ENCODE data around the gene FMNL2. TPM values are rescaled to one million over a fixed set of nuclear protein-coding genes. Genes with fewer than 3 reads are reported as not detected.
A peak's percentile ranks its signal among the peaks of the same experiment; 100 is the strongest.

Gene FMNL2
- total RNA-seq, 1 experiment from 2014 or later, result 50.8 TPM

DNA sequence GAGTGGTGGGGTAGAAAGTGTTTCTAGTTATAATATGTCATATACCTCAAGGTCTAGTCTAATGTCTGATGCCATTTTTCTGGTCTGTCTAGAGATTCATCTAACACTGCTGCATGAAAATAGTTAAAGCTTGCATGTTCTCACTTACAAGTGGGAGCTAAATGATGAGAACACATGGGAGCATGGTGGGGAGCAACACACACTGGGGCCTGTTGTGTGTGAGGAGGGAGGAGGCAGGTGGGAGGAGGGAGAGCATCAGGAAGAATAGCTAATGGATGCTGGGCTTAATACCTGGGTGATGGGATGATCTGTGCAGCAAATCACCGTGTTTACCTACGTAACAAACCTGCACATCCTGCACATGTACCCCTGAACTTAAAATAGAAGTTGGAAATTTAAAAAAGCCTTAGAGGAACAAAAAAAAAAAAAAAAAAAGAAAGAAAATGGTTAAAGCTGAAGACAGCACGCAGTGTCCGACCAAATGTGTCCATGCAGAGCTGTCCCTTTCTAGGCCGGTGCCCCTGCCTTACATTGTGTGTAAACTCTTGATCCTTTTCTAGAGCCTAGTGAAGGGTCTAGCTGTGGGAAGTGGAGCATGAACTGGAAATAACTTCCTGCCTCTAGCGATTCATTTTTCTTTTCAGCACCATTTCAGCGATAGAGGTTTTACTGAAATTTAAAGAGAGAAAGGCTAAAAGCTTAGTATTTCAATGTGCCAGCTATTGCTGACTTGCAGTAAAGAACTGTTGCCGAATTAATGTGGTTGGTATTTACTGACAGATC lies 94.0 kb downstream of the FMNL2 start:
- DNase-seq (ENCODE audit: low read depth, low spot score), result no peak
- in situ Hi-C loops (cut with HindIII; ENCODE audit: low pct_unique_long_range_greater_than_20kb, low sequenced_read_pairs), result no loop called here

DNA sequence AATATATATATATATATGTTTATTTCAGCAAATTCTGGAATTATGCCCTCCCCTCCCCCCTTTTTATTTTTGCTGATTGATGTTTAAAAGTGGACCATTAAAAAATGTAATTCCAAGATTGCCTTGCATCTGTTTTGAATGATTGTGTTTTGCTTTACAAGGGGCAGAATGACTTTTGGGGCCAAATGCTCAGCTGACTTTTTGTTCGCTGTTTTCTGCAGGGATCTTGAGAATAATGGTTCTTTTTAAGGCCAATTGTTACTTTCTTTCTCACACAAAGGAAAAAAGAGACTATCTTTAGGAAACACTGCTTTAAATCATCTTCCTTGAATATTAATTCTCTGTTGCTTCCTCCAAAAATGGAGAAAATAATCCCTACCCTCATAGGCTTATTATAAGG lies 95.9 kb downstream of the FMNL2 start:
- in situ Hi-C loops (cut with HindIII; ENCODE audit: low pct_unique_long_range_greater_than_20kb, low sequenced_read_pairs), result no loop called here
- DNase-seq (ENCODE audit: low read depth, low spot score), result no peak

GRCh38 chr2:152431370-152432098 lies 96.6 kb downstream of the FMNL2 start:
- no peak for DNase-seq (ENCODE audit: low read depth, low spot score)
- in situ Hi-C loops (cut with HindIII; ENCODE audit: low pct_unique_long_range_greater_than_20kb, low sequenced_read_pairs), result no loop called here

DNA sequence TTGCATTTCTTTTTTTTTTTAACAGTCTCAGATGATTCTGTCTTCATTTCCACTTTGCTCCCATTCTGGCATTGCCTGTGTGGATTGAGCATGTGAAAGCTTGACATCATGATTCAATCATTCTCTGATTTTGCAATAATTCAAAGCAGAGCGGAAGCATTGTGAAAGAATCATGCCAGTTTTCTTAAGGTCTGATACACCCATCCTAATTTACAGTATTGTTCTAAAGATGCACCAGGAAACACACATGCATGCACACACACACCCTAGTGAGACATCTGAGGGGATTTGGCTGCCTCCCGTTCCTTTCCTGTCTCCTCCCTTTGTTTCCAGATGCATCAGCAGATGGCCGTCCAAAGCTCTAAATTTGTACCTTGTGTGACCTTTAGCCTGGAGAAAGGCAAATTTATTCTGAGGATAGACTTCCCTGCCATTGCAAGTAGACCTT lies 97.3 kb downstream of the FMNL2 start:
- peak; percentile 29 for DNase-seq (ENCODE audit: low read depth, low spot score)
- in situ Hi-C loops (cut with HindIII; ENCODE audit: low pct_unique_long_range_greater_than_20kb, low sequenced_read_pairs), result no loop called here

- in situ Hi-C loops (cut with HindIII; ENCODE audit: low pct_unique_long_range_greater_than_20kb, low sequenced_read_pairs), result no loop called here
- DNase-seq (ENCODE audit: low read depth, low spot score), result no peak
Observed at GRCh38 chr2:152432765-152433164, 97.8 kb downstream of the FMNL2 start.

DNA sequence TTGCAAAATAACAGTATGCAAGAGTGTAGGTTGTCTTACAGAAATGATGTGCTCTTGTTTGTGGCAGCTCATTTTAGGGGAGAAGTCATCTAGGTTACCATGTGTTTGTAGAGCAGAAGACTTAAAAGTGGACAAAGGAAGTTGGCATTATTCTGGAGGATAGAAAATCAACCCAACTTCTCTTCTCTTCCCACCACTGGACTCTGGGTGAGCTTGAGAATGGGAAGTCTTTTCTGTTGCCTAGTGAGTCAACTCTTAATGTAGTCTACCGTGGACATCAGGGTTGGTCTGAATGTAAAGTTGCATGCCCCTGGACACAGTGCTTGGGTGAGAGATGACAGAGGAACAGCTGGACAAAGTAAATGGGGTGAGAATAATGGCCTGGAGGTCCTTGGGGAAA lies 98.3 kb downstream of the FMNL2 start:
- DNase-seq (ENCODE audit: low read depth, low spot score), result no peak
- in situ Hi-C loops (cut with HindIII; ENCODE audit: low pct_unique_long_range_greater_than_20kb, low sequenced_read_pairs), result no loop called here

DNA sequence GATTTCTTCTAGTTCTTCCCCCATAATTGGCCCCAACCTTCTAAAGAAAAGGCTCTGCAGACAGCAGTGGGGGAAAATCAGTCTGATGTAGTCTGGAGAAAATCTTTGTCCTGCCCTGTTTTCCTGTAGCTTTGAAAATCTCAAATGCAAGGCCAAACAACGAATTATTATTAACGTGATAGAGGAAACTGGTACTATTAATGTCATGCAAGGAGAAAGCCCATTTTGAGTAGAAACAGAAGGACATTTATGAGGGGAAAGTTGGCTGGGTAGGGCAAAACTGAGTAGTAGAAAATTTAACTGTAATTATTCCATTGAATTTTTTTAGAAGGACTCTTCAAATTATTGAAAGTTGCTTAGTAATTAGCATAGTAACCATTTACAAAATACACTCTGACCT lies 98.8 kb downstream of the FMNL2 start:
- in situ Hi-C loops (cut with HindIII; ENCODE audit: low pct_unique_long_range_greater_than_20kb, low sequenced_read_pairs), result no loop called here
- DNase-seq (ENCODE audit: low read depth, low spot score), result no peak

- DNase-seq (ENCODE audit: low read depth, low spot score), result no peak
- in situ Hi-C loops (cut with HindIII; ENCODE audit: low pct_unique_long_range_greater_than_20kb, low sequenced_read_pairs), result no loop called here
Observed at GRCh38 chr2:152434395-152435182, 99.6 kb downstream of the FMNL2 start.

DNA sequence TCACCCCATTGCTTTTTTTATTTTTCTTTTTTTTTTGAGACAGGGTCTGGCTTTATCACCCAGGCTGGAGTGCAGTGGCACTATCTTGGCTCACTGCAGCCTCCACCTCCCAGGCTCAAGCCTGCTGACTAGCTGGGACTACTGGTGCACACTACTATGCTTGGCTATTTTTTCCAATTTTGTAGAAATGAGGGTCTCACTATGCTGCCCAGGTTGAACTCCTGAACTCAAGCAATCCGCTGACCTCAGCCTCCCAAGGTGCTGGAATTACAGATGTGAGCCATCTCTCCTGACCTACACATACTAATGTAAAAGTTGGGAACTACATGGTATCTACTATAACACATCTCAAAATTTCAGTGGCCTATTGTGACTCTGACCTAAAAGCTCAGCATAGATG lies 101.2 kb downstream of the FMNL2 start:
- in situ Hi-C loops (cut with HindIII; ENCODE audit: low pct_unique_long_range_greater_than_20kb, low sequenced_read_pairs), result no loop called here
- no peak for DNase-seq (ENCODE audit: low read depth, low spot score)

GRCh38 chr2:152437276-152438108 lies 102.5 kb downstream of the FMNL2 start:
- DNase-seq (ENCODE audit: low read depth, low spot score), result no peak
- in situ Hi-C loops (cut with HindIII; ENCODE audit: low pct_unique_long_range_greater_than_20kb, low sequenced_read_pairs), result no loop called here

- DNase-seq (ENCODE audit: low read depth, low spot score), result no peak
- in situ Hi-C loops (cut with HindIII; ENCODE audit: low pct_unique_long_range_greater_than_20kb, low sequenced_read_pairs), result no loop called here
Observed at GRCh38 chr2:152440049-152440448, 105.1 kb downstream of the FMNL2 start.

GRCh38 chr2:152440460-152440859 lies 105.5 kb downstream of the FMNL2 start:
- in situ Hi-C loops (cut with HindIII; ENCODE audit: low pct_unique_long_range_greater_than_20kb, low sequenced_read_pairs), result no loop called here
- DNase-seq (ENCODE audit: low read depth, low spot score), result no peak

DNA sequence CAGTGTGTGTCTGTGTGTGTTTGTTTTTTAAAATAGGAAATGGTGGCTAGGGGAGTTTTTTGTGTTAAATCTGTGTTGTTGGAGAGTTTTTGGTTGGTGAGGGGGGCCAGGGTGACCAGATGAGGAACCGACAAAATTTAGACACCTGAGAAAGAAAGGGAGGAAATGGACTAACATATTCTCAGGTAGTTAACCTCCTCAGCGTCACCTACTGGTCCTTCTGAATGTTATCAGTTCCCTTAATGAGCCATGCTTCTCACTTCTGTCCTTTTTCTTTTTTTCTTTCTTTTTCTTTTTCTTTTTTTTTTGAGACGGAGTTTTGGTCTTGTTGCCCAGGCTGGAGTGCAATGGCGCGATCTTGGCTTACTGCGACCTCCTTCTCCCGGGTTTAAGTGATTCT lies 107.0 kb downstream of the FMNL2 start:
- DNase-seq (ENCODE audit: low read depth, low spot score), result no peak
- in situ Hi-C loops (cut with HindIII; ENCODE audit: low pct_unique_long_range_greater_than_20kb, low sequenced_read_pairs), result no loop called here

- no peak for DNase-seq (ENCODE audit: low read depth, low spot score)
- in situ Hi-C loops (cut with HindIII; ENCODE audit: low pct_unique_long_range_greater_than_20kb, low sequenced_read_pairs), result no loop called here
Observed at GRCh38 chr2:152443771-152444170, 108.8 kb downstream of the FMNL2 start.

GRCh38 chr2:152444448-152444847 lies 109.5 kb downstream of the FMNL2 start:
- in situ Hi-C loops (cut with HindIII; ENCODE audit: low pct_unique_long_range_greater_than_20kb, low sequenced_read_pairs), result no loop called here
- DNase-seq (ENCODE audit: low read depth, low spot score), result peak; percentile 52

DNA sequence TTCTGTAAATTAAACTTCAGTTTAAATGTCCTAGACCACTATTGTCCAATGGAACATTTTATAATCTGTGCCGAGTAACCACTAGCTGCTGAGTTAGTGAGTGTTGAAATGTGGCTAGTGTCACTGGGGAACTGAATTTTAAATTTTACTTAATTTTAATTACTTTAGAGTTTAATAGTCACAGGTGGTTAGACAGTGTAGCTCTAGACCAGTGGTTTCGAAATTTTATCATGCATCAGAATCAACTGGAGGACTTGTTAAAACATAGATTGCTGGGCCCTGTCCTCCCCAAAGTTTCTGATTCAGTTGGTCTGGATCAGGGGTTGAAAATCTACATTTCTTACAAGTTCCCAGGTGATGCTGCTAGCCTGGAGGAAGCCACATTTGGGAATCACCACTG lies 110.4 kb downstream of the FMNL2 start:
- in situ Hi-C loops (cut with HindIII; ENCODE audit: low pct_unique_long_range_greater_than_20kb, low sequenced_read_pairs), result no loop called here
- no peak for DNase-seq (ENCODE audit: low read depth, low spot score)

DNA sequence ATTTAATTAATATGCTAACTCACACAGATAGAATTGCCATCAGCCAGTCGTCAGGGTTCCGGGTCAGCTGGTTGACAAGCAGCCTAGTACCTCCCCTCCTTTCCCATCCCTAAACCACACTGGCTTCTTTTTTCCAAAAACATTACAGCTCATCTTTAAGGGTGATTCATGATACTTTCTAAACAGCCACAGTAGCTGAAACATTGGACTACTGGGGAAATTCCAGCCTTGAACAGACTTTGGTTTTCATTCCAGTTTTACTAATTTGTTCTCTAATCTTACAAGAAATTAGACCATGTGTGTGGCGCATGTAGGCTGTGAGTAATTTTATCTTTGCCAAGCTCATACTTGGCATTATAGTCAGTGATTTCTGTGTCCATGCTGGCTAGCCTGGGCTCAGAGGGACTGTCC lies 110.8 kb downstream of the FMNL2 start:
- DNase-seq (ENCODE audit: low read depth, low spot score), result no peak
- in situ Hi-C loops (cut with HindIII; ENCODE audit: low pct_unique_long_range_greater_than_20kb, low sequenced_read_pairs), result no loop called here

DNA sequence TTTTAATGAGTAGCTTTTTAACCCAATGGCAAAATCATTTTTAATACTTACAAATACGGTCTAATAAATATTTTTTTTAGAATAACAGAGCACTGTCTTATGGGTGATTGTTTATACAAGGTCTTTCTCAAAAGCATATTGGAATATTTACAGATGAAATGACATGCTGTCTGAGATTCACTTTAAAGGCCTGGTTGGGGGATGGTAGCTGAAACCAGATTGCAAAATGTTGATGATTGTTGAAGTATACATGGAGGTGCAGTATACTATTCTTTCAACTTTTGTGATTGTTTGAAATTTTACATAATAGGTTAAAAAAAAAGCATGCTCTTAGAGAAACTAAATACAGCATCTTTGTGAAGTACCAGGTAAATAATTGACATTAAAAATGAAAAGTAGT lies 111.2 kb downstream of the FMNL2 start:
- in situ Hi-C loops (cut with HindIII; ENCODE audit: low pct_unique_long_range_greater_than_20kb, low sequenced_read_pairs), result no loop called here

More for the DNA sequence above, 111.2 kb downstream of the FMNL2 start:
- no peak for DNase-seq (ENCODE audit: low read depth, low spot score)

Data from SK-MEL-5 (cell line).